ENCODE results near the gene BTK. TPM values are rescaled to one million over a fixed set of nuclear protein-coding genes. Genes with fewer than 3 reads are reported as not detected.

The BTK gene

Small RNA genes lying within 50 kb of the gene (small RNA-seq; reads per million reads assigned to genes)
- not detected for gene RNU6-934P (ENCODE audit: low read depth)

All from mesenchymal stem cell (in vitro differentiated cells and primary cell).